ENCODE measurements around the gene PON2.

DNA sequence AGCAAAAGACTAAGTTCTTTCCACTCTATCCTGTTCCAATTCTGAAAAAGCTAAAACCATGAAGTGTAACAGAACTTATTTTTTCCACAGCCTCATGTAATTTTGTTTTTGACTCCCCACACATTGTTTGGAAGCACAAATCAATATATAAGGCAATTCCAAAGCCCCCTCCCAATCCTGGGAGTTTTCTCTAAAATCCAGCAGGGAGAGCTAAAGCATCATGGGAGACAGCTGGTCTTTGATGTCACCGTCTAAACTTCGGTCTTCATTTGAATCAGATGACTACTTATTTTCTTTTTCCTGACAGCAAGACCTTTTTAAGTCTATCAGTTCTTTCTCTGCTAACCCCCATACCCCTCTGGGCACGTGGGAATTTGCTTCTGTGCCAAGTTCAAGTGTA lies 77.2 kb downstream of the PON2 start:
- TF ChIP-seq POLR2AphosphoS5 (IDR thresholded peaks at IDR 0.05) = no peak
- no peak for TF ChIP-seq POLR2A (IDR thresholded peaks at IDR 0.05)
- TF ChIP-seq, protein P1, sequence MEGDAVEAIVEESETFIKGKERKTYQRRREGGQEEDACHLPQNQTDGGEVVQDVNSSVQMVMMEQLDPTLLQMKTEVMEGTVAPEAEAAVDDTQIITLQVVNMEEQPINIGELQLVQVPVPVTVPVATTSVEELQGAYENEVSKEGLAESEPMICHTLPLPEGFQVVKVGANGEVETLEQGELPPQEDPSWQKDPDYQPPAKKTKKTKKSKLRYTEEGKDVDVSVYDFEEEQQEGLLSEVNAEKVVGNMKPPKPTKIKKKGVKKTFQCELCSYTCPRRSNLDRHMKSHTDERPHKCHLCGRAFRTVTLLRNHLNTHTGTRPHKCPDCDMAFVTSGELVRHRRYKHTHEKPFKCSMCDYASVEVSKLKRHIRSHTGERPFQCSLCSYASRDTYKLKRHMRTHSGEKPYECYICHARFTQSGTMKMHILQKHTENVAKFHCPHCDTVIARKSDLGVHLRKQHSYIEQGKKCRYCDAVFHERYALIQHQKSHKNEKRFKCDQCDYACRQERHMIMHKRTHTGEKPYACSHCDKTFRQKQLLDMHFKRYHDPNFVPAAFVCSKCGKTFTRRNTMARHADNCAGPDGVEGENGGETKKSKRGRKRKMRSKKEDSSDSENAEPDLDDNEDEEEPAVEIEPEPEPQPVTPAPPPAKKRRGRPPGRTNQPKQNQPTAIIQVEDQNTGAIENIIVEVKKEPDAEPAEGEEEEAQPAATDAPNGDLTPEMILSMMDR (IDR thresholded peaks at IDR 0.05 in 8 of 11, conservative IDR thresholded peaks at IDR 0.05 in 3 of 11) = no peak

Data from spleen (tissue), 7 donors.